ENCODE measurements around the gene OR4E1.
"Not testable (repeated sequence)": the region's sequence is repeated elsewhere in the genome, so short reads cannot be mapped to it uniquely, and the experiment has no call there.

The OR4E1 gene

DNA sequence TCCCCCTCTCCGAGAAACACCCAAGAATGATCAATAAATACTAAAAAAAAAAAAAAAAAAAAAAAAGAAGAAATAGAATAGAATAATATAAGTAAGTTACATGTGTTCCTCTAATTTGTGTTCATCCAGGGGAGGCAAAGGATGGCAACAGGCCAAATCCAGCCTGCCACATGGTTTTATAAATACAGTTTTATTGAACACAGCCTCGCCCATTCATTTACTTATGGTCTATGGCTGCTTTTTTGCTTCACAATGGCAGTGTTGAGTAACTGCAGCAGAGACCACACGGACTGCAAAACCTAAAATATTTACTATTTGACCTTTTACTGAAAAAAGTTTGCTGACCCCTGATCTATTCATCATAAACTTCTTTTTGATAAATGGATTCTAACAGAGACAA is 24.9 kb upstream of the OR4E1 start:
- not testable (repeated sequence) for H3K27ac ChIP-seq (ENCODE audit: low read length); H3K36me3 ChIP-seq (ENCODE audit: control insufficient read depth, insufficient read depth, low read length); H3K9me3 ChIP-seq (ENCODE audit: control insufficient read depth, insufficient read depth, low read length); H3K4me3 ChIP-seq (ENCODE audit: low read length); H3K4me1 ChIP-seq (ENCODE audit: control insufficient read depth, insufficient read depth, low read length); DNase-seq (ENCODE audit: low read depth, low spot score); H3K27me3 ChIP-seq (ENCODE audit: control insufficient read depth, insufficient read depth, low read length)
- WGBS (ENCODE audit: insufficient coverage, insufficient read length), result no CpG with 5 or more reads among the region's 3 CpGs

DNA sequence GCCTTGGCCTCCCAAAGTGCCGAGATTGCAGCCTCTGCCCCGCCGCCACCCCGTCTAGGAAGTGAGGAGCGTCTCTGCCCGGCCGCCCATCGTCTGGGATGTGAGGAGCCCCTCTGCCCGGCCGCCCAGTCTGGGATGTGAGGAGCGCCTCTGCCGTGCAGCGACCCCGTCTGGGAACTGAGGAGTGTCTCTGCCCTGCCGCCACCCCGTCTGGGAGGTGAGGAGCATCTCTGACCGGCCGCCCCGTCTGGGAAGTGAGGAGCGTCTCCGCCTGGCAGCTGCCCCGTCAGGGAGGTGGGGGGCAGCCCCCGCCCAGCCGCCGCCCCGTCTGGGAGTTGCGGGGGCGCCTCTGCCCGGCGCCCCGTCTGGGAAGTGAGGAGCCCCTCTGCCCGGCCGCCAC is 24.0 kb upstream of the OR4E1 start:
- H3K27me3 ChIP-seq (ENCODE audit: control insufficient read depth, insufficient read depth, low read length); H3K4me1 ChIP-seq (ENCODE audit: control insufficient read depth, insufficient read depth, low read length); H3K27ac ChIP-seq (ENCODE audit: low read length); H3K9me3 ChIP-seq (ENCODE audit: control insufficient read depth, insufficient read depth, low read length); DNase-seq (ENCODE audit: low read depth, low spot score); H3K4me3 ChIP-seq (ENCODE audit: low read length); H3K36me3 ChIP-seq (ENCODE audit: control insufficient read depth, insufficient read depth, low read length): not testable (repeated sequence)
- no CpG with 5 or more reads among the region's 33 CpGs for WGBS (ENCODE audit: insufficient coverage, insufficient read length)

DNA sequence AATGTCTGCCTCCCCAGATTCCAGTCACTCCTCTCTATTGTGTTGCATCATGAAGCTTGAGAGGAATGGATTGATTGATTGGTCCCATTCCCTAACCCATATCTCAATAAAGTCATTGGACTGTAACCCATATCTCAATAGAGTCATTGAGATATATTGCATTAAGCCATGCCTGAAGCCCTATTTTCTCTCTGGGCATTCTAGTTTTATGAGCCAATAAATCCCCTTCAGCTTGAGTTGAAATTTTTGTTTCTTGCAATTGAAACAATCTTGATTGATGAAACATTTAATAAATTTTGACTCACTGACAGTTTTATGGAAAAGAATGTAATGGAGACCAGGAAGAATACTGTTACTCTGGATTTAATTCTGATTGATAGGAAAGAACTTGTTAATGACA is 20.8 kb upstream of the OR4E1 start:
- no peaks in the 10 kb centered on the region for H3K27me3 ChIP-seq (ENCODE audit: control insufficient read depth, insufficient read depth, low read length)
- no peak overlapping the region for H3K4me3 ChIP-seq (ENCODE audit: low read length)
- DNase-seq (ENCODE audit: low read depth, low spot score), result no peak
- H3K36me3 ChIP-seq (ENCODE audit: control insufficient read depth, insufficient read depth, low read length), result no peaks in the 10 kb centered on the region
- H3K9me3 ChIP-seq (ENCODE audit: control insufficient read depth, insufficient read depth, low read length), result no peaks in the 10 kb centered on the region
- H3K4me1 ChIP-seq (ENCODE audit: control insufficient read depth, insufficient read depth, low read length), result no peaks in the 10 kb centered on the region
- H3K27ac ChIP-seq (ENCODE audit: low read length), result no peak overlapping the region

DNA sequence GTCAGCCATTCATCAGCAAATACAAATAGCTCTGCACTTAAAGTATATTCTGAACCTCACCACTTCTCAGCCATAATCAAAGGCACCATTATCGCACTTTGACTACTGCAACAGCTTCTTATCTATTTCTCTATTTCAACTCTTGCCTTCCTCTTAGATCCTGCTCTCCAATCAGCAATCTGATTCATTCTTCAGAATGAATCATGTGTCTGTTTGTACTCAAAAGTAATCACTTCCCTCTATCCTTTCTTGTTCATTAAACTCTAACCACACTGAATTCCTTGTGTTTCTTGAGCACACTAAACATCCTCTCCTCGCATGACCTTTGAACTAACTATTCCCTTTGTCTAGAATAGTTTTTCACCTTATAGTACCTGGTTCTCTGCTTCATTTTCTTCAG is 12.8 kb upstream of the OR4E1 start:
- Histone ChIP-seq H3K36me3 (ENCODE audit: control insufficient read depth, insufficient read depth, low read length) (no peaks in the 10 kb centered on the region), H3K4me1 (ENCODE audit: control insufficient read depth, insufficient read depth, low read length) (no peaks in the 10 kb centered on the region), H3K4me3 (ENCODE audit: low read length) (no peak overlapping the region), H3K27me3 (ENCODE audit: control insufficient read depth, insufficient read depth, low read length) (no peaks in the 10 kb centered on the region), H3K27ac (ENCODE audit: low read length) (no peak overlapping the region), H3K9me3 (ENCODE audit: control insufficient read depth, insufficient read depth, low read length) (no peaks in the 10 kb centered on the region)
- no CpG with 5 or more reads among the region's 2 CpGs for WGBS (ENCODE audit: insufficient coverage, insufficient read length)
- DNase-seq (ENCODE audit: low read depth, low spot score), result no peak

DNA sequence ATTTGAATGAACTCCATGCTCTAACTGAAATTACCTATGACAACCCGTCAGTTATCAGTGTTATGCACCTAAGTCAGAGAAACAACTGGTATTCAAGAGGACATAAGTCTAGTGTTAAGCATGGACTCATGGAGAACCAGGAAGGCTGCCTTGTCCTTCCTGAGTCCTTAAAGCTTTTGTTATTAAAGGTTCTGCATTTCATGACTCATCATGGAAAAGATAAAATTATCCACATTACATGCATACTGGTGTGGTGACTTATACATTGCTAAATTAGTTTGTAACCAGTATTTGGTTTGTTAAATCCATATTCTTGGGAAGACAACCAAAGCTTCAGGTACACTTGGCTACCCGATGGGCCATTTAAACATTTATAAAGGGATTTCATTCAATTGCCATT is 6.5 kb upstream of the OR4E1 start:
- no peaks in the 10 kb centered on the region for H3K27me3 ChIP-seq (ENCODE audit: control insufficient read depth, insufficient read depth, low read length)
- no peak for DNase-seq (ENCODE audit: low read depth, low spot score)
- H3K9me3 ChIP-seq (ENCODE audit: control insufficient read depth, insufficient read depth, low read length), result no peaks in the 10 kb centered on the region
- H3K4me1 ChIP-seq (ENCODE audit: control insufficient read depth, insufficient read depth, low read length), result no peaks in the 10 kb centered on the region
- H3K27ac ChIP-seq (ENCODE audit: low read length), result no peak overlapping the region
- WGBS (ENCODE audit: insufficient coverage, insufficient read length), result no CpG with 5 or more reads among the region's 2 CpGs
- no peaks in the 10 kb centered on the region for H3K36me3 ChIP-seq (ENCODE audit: control insufficient read depth, insufficient read depth, low read length)
- no peak overlapping the region for H3K4me3 ChIP-seq (ENCODE audit: low read length)

DNA sequence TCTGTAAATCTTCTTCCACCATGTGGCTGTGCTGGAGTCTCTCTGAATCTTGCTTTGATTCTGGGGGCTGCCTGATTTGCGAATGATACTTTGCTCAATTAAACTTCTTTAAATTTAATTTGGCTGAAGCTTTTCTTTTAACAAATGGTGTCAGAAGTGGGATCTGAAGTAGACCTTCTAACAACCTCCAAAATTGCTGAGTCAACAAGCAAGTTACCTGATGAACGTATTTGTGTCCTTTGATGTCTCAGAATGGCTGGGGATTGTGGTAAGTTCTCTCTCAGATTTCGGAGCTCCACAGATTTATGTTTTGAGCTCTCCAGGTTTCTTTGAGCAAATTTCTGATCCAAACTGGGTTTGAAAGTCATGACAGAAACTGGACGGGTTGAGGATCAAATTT is 1.9 kb upstream of the OR4E1 start:
- DNase-seq (ENCODE audit: low read depth, low spot score), result no peak
- H3K36me3 ChIP-seq (ENCODE audit: control insufficient read depth, insufficient read depth, low read length), result no peaks in the 10 kb centered on the region
- no peaks in the 10 kb centered on the region for H3K4me1 ChIP-seq (ENCODE audit: control insufficient read depth, insufficient read depth, low read length)
- no peak overlapping the region for H3K4me3 ChIP-seq (ENCODE audit: low read length)
- H3K9me3 ChIP-seq (ENCODE audit: control insufficient read depth, insufficient read depth, low read length), result no peaks in the 10 kb centered on the region
- no CpG with 5 or more reads among the region's 4 CpGs for WGBS (ENCODE audit: insufficient coverage, insufficient read length)
- no peaks in the 10 kb centered on the region for H3K27me3 ChIP-seq (ENCODE audit: control insufficient read depth, insufficient read depth, low read length)
- H3K27ac ChIP-seq (ENCODE audit: low read length), result no peak overlapping the region

DNA sequence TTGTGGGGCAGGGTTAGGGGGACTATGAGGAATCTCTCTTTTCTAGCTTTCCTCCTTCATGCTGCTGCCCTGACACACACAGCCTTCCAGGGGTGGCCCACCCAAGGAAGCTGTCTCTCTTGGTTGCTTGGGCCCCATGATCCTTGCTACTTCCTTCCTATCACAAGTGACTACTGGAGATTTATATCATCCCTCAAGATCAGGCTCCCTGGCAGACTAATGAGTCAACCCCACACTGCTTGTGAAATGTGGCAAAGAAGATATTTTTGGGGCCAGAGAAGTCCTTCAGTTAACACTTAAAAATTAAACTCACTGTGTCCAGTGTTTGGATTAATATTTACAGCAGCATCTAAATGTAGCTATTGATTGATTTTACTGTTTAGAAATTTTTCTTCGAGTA is 1.5 kb downstream of the OR4E1 start:
- no peaks in the 10 kb centered on the region for H3K27me3 ChIP-seq (ENCODE audit: control insufficient read depth, insufficient read depth, low read length)
- H3K9me3 ChIP-seq (ENCODE audit: control insufficient read depth, insufficient read depth, low read length), result no peaks in the 10 kb centered on the region
- H3K27ac ChIP-seq (ENCODE audit: low read length), result no peak overlapping the region
- no peak overlapping the region for H3K4me3 ChIP-seq (ENCODE audit: low read length)
- H3K4me1 ChIP-seq (ENCODE audit: control insufficient read depth, insufficient read depth, low read length), result no peaks in the 10 kb centered on the region
- H3K36me3 ChIP-seq (ENCODE audit: control insufficient read depth, insufficient read depth, low read length), result no peaks in the 10 kb centered on the region
- DNase-seq (ENCODE audit: low read depth, low spot score), result no peak
- no CpG with 5 or more reads among the region's 1 CpG for WGBS (ENCODE audit: insufficient coverage, insufficient read length)

DNA sequence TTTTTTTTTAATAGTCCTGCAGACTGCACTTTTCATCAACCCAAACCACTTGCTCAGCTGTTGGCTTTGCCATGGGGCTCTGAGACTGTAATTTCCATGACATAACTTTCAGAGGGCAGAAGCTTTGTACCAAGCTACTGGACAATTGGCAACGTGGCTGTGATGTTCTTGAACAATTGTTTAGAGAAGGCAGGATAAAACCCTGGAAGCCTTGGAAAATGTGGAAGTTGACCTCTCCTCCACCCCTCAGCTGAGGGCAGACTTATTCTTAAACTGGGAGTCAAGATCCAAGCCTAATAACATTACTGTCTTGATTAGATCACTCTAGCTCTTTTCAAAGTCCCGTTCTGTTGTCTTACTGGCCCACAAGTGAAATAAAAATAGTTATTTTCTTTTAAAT is 2.2 kb downstream of the OR4E1 start:
- Histone ChIP-seq H3K27ac (ENCODE audit: low read length) (no peak overlapping the region), H3K4me3 (ENCODE audit: low read length) (no peak overlapping the region), H3K4me1 (ENCODE audit: control insufficient read depth, insufficient read depth, low read length) (no peaks in the 10 kb centered on the region), H3K27me3 (ENCODE audit: control insufficient read depth, insufficient read depth, low read length) (no peaks in the 10 kb centered on the region), H3K9me3 (ENCODE audit: control insufficient read depth, insufficient read depth, low read length) (no peaks in the 10 kb centered on the region), H3K36me3 (ENCODE audit: control insufficient read depth, insufficient read depth, low read length) (no peaks in the 10 kb centered on the region)
- WGBS (ENCODE audit: insufficient coverage, insufficient read length), result no CpG with 5 or more reads among the region's 2 CpGs
- no peak for DNase-seq (ENCODE audit: low read depth, low spot score)

DNA sequence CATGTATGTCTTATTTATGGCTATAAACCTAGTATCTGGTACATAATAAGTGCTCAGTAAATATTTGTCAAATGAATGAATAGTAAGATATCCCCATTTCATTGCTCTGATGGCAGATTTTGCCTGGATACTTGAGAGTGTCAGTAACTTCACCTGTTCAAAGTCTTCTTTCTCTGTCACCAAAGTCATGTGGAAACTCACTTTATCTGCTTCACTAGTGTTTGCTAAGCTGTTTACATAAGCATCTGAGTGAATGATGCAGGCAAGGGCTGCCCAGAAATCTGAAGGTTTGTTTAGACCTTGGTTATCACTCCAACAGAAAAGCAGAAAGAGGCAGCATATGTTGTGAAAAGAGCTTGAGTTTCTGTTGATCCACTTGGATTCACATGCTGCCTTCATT is 4.3 kb downstream of the OR4E1 start:
- Histone ChIP-seq H3K27ac (ENCODE audit: low read length) (no peak overlapping the region), H3K36me3 (ENCODE audit: control insufficient read depth, insufficient read depth, low read length) (no peaks in the 10 kb centered on the region), H3K27me3 (ENCODE audit: control insufficient read depth, insufficient read depth, low read length) (no peaks in the 10 kb centered on the region), H3K4me3 (ENCODE audit: low read length) (no peak overlapping the region), H3K4me1 (ENCODE audit: control insufficient read depth, insufficient read depth, low read length) (0 out of 2 replicates have a peak, but pooled peaks cover 1% of the 10 kb centered on the region), H3K9me3 (ENCODE audit: control insufficient read depth, insufficient read depth, low read length) (no peaks in the 10 kb centered on the region)
- DNase-seq (ENCODE audit: low read depth, low spot score), result no peak

DNA sequence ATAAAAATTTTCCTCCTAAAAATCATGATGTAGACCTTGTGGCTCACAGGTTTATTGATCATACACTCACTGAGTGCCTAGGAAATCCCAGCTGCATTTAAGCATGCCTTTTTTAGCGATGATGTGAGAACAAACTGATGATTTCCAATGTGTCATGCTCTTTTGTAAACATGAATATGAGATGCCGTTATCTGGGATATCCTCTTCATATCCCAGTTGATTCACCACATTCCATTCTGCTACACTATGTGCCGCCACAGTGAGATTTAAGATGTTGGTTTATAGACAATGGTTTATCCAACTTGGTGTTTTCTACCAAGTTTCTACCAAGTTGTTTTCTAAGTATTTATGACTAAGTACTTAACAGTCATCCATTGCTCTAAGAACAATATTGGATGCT is 5.2 kb downstream of the OR4E1 start:
- Histone ChIP-seq H3K27me3 (ENCODE audit: control insufficient read depth, insufficient read depth, low read length) (no peaks in the 10 kb centered on the region), H3K4me3 (ENCODE audit: low read length) (no peak overlapping the region), H3K4me1 (ENCODE audit: control insufficient read depth, insufficient read depth, low read length) (0 out of 2 replicates have a peak, but pooled peaks cover 1% of the 10 kb centered on the region), H3K27ac (ENCODE audit: low read length) (no peak overlapping the region), H3K36me3 (ENCODE audit: control insufficient read depth, insufficient read depth, low read length) (no peaks in the 10 kb centered on the region), H3K9me3 (ENCODE audit: control insufficient read depth, insufficient read depth, low read length) (no peaks in the 10 kb centered on the region)
- DNase-seq (ENCODE audit: low read depth, low spot score), result no peak
- no CpG with 5 or more reads among the region's 3 CpGs for WGBS (ENCODE audit: insufficient coverage, insufficient read length)

DNA sequence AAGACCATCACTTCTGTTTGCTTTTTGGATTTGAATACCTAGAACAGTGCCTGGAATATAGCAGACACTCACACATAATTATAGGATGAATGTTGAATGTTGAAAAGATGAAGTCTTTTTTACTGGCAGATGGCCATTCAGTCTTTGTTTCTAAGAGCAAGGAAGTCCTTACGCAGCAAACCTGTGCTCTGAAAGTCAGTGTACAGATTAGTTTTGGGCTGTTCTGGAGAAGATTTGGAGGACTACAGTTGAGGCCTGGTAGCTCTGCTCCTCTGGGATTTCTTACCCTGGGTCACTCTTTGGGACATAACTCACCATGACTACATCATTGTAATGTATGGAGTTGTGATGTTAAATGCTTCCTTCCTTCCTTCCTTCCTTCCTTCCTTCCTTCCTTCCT is 16.6 kb downstream of the OR4E1 start:
- Histone ChIP-seq H3K36me3 (ENCODE audit: control insufficient read depth, insufficient read depth, low read length) (no peaks in the 10 kb centered on the region), H3K27me3 (ENCODE audit: control insufficient read depth, insufficient read depth, low read length) (no peaks in the 10 kb centered on the region), H3K4me3 (ENCODE audit: low read length) (no peak overlapping the region), H3K27ac (ENCODE audit: low read length) (no peak overlapping the region), H3K9me3 (ENCODE audit: control insufficient read depth, insufficient read depth, low read length) (no peaks in the 10 kb centered on the region), H3K4me1 (ENCODE audit: control insufficient read depth, insufficient read depth, low read length) (no peaks in the 10 kb centered on the region; the same call in 1 of the 2 replicates)
- WGBS (ENCODE audit: insufficient coverage, insufficient read length), result no CpG with 5 or more reads among the region's 1 CpG
- DNase-seq (ENCODE audit: low read depth, low spot score), result no peak
